HepG2 (cell line): ENCODE data around the gene SULT1A3. TPM values are rescaled to one million over a fixed set of nuclear protein-coding genes. Genes with fewer than 3 reads are reported as not detected.

Experiments
- AGO1 ChIP-seq: fragments of 200-400 bp; formaldehyde crosslinking; IDR thresholded peaks from 2 replicates; pipeline ENCODE4 v1.6.1; 2017; ENCODE audit warnings: mild to moderate bottlenecking, low read depth, low read length, moderate library complexity; ENCODE audit not compliant: poor library complexity, severe bottlenecking
- ATF3 ChIP-seq: sonication (generic); formaldehyde crosslinking; IDR thresholded peaks from 2 replicates; pipeline ENCODE4 v1.4.0; 2020; ENCODE audit warnings: missing genetic modification reagents
- CREB1 ChIP-seq, 2 experiments: fragments of 450-650 bp in 1 of 2; IDR thresholded peaks; 2 replicates each; pipeline ENCODE4 v1.6.1; 2016 to 2017; ENCODE audit warnings: control low read depth in 1 of 2, mild to moderate bottlenecking in 1 of 2, missing compliant biosample characterization in 1 of 2, missing genetic modification characterization in 1 of 2
- HNF1A ChIP-seq, 2 experiments: sonication (generic) in 1 of 2; formaldehyde crosslinking in 1 of 2; IDR thresholded peaks; 2 replicates each; pipeline versions ENCODE4 v1.4.0 to v1.6.1; 2016 to 2020; ENCODE audit warnings: borderline replicate concordance in 1 of 2, low read depth in 1 of 2, mild to moderate bottlenecking in 1 of 2, missing genetic modification reagents in 1 of 2
- HOXA5 ChIP-seq: sonication (generic); formaldehyde crosslinking; IDR thresholded peaks from 2 replicates; pipeline ENCODE4 v1.4.0; 2020; ENCODE audit warnings: missing genetic modification reagents
- KLF12 ChIP-seq: sonication (generic); formaldehyde crosslinking; IDR thresholded peaks from 2 replicates; pipeline ENCODE4 v1.4.0; 2020; ENCODE audit warnings: missing genetic modification reagents, borderline replicate concordance
- KLF13 ChIP-seq: sonication (generic); formaldehyde crosslinking; IDR thresholded peaks from 2 replicates; pipeline ENCODE4 v1.4.0; 2020; ENCODE audit warnings: mild to moderate bottlenecking, missing genetic modification reagents
- POLR2G ChIP-seq: fragments of 200-400 bp; formaldehyde crosslinking; IDR thresholded peaks from 2 replicates; pipeline ENCODE4 v1.6.1; 2018; ENCODE audit warnings: mild to moderate bottlenecking, low read depth, low read length, moderate library complexity
- RXRB ChIP-seq: IDR thresholded peaks from 2 replicates; pipeline ENCODE4 v1.6.1; 2016; ENCODE audit warnings: borderline replicate concordance, missing genetic modification reagents, missing compliant biosample characterization
- SAFB2 ChIP-seq: sonication (generic); formaldehyde crosslinking; IDR thresholded peaks from 2 replicates; pipeline ENCODE4 v1.5.1; 2020; ENCODE audit warnings: missing genetic modification reagents, low read depth, mild to moderate bottlenecking, borderline replicate concordance
- SP4 ChIP-seq: sonication (generic); formaldehyde crosslinking; IDR thresholded peaks from 2 replicates; pipeline ENCODE4 v1.8.1; 2023; ENCODE audit warnings: mild to moderate bottlenecking, missing genetic modification reagents
- SRY ChIP-seq: sonication (generic); formaldehyde crosslinking; IDR thresholded peaks from 2 replicates; pipeline ENCODE4 v1.8.0; 2022; ENCODE audit warnings: mild to moderate bottlenecking, missing genetic modification reagents
- ZMAT3 ChIP-seq: sonication (generic); formaldehyde crosslinking; conservative IDR thresholded peaks from 2 replicates; pipeline ENCODE4 v1.7.0; 2021; ENCODE audit warnings: missing genetic modification reagents
- ZNF256 ChIP-seq: sonication (generic); formaldehyde crosslinking; conservative IDR thresholded peaks from 2 replicates; pipeline ENCODE4 v1.4.0; 2020; ENCODE audit warnings: missing genetic modification reagents
- ZNF30 ChIP-seq: sonication (generic); formaldehyde crosslinking; IDR thresholded peaks from 2 replicates; pipeline ENCODE4 v1.5.0; 2020; ENCODE audit warnings: mild to moderate bottlenecking, missing genetic modification reagents
- ZNF713 ChIP-seq: sonication (generic); formaldehyde crosslinking; IDR thresholded peaks from 2 replicates; pipeline ENCODE4 v1.4.0; 2020; ENCODE audit warnings: mild to moderate bottlenecking, missing genetic modification reagents
- ZSCAN20 ChIP-seq: sonication (generic); formaldehyde crosslinking; IDR thresholded peaks from 2 replicates; pipeline ENCODE4 v1.4.0; 2020; ENCODE audit warnings: missing genetic modification reagents, mild to moderate bottlenecking, borderline replicate concordance
- ZSCAN29 ChIP-seq: sonication (generic); formaldehyde crosslinking; conservative IDR thresholded peaks from 2 replicates; pipeline ENCODE4 v1.4.0; 2020; ENCODE audit warnings: mild to moderate bottlenecking, missing genetic modification reagents
- polyA plus RNA-seq, 8 experiments: library from polyadenylated mRNA; depleted of rRNA in 3 of 8; stranded (reverse) in 7 of 8; unstranded in 1 of 8; fragments of >200 nt; fragmentation: Illumina TruSeq in 4 of 8; extraction: Trizol in 4 of 8; gene quantifications; 2 replicates each; pipeline versions ENCODE4 v1.2.1 to v1.2.3, GENCODE V29; 2011 to 2016; ENCODE audit warnings: low read depth in 4 of 8, missing spikeins in 1 of 8, mixed read lengths in 1 of 8; ENCODE audit not compliant: insufficient read depth in 1 of 8
- total RNA-seq, 5 experiments: library from RNA; depleted of rRNA; stranded (reverse); fragments of >200 nt; fragmentation: Illumina TruSeq; extraction: Trizol; gene quantifications; 2 replicates each; pipeline ENCODE4 v1.2.3, GENCODE V29; 2016; ENCODE audit warnings: low read depth in 1 of 5
- TF ChIP-seq, protein P1 (sequence below): IDR thresholded peaks from 2 replicates; pipeline ENCODE4 v1.6.1; 2012; ENCODE audit warnings: inconsistent platforms
- TF ChIP-seq, protein P2 (sequence below): sonication (generic); formaldehyde crosslinking; IDR thresholded peaks from 2 replicates; pipeline ENCODE4 v1.8.1; 2023; ENCODE audit warnings: mild to moderate bottlenecking, inconsistent platforms, moderate library complexity, missing genetic modification reagents, borderline replicate concordance
- TF ChIP-seq, protein P3 (sequence below): sonication (generic); formaldehyde crosslinking; IDR thresholded peaks from 2 replicates; pipeline ENCODE4 v1.8.1; 2023; ENCODE audit warnings: mild to moderate bottlenecking, moderate library complexity, missing genetic modification reagents

Gene SULT1A3
- total and polyA plus RNA-seq, 2 of the 13 experiments (the other 11 are each of a cell fraction or from before 2014, with no cell fraction given), result 21.0 to 28.3 TPM

- TF ChIP-seq SRY (no peak), ZSCAN20 (CRISPR knock-in tag) (peak; percentile 82; the same call in 1 of the 2 replicates), ZNF256 (no peak), ZMAT3 (CRISPR knock-in tag) (peak; percentile 77; the same call in 1 of the 2 replicates), KLF12 (CRISPR knock-in tag) (peak; percentile 42; the same call in 1 of the 2 replicates), KLF13 (CRISPR knock-in tag) (no peak), HOXA5 (0 out of 2 replicates have a peak, but pooled peaks have one; percentile 64), SAFB2 (CRISPR knock-in tag) (peak; percentile 36; the same call in 1 of the 2 replicates), SP4 (CRISPR knock-in tag) (peak; percentile 81; the same call in 1 of the 2 replicates), HNF1A (IDR thresholded peaks at IDR 0.05; ENCODE audit: low read depth) (no peak), HNF1A (CRISPR knock-in tag; IDR thresholded peaks at IDR 0.05; ENCODE audit: borderline replicate concordance) (0 out of 2 replicates have a peak, but pooled peaks have one; percentile 8), RXRB (CRISPR knock-in tag) (no peak), ZNF713 (no peak), AGO1 (peak; percentile 15), CREB1 (IDR thresholded peaks at IDR 0.05) (no peak), CREB1 (CRISPR knock-in tag; IDR thresholded peaks at IDR 0.05) (no peak), ATF3 (CRISPR knock-in tag) (0 out of 2 replicates have a peak, but pooled peaks have one; percentile 20), POLR2G (peak; percentile 83), ZNF30 (no peak), ZSCAN29 (CRISPR knock-in tag) (no peak)
- TF ChIP-seq, protein P1, sequence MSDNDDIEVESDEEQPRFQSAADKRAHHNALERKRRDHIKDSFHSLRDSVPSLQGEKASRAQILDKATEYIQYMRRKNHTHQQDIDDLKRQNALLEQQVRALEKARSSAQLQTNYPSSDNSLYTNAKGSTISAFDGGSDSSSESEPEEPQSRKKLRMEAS, result 0 out of 2 replicates have a peak, but pooled peaks have one; percentile 50
- TF ChIP-seq, protein P2, sequence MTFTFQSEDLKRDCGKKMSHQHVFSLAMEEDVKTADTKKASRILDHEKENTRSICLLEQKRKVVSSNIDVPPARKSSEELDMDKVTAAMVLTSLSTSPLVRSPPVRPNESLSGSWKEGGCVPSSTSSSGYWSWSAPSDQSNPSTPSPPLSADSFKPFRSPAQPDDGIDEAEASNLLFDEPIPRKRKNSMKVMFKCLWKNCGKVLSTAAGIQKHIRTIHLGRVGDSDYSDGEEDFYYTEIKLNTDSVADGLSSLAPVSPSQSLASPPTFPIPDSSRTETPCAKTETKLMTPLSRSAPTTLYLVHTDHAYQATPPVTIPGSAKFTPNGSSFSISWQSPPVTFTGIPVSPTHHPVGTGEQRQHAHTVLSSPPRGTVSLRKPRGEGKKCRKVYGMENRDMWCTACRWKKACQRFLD, result no peak
- TF ChIP-seq, protein P3, sequence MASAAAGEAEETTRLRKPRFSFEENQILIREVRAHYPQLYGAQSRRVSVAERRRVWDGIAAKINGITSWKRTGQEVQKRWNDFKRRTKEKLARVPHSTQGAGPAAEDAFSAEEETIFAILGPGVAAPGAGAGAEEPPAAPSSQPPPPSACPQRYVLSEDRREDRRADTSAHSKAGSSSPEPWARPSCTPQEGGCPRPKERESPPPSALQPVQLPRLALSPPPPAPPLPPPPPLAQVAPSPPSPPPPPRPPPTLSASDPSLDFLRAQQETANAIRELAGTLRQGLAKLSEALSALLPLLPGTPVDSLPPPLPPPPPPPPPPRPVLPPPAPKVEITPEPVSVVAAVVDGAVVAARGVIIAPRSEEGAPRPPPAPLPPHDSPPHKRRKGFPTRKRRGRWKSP (CRISPR knock-in tag), result peak; percentile 87
These were observed 15.6 kb upstream of the SULT1A3 start, which contains the start of gene CORO1A (continued) for GRCh38 chr16:30183233-30184095.
